Endothelial cell of umbilical vein (primary cell): ENCODE results near the gene CCDC92B. TPM values are rescaled to one million over a fixed set of nuclear protein-coding genes. Genes with fewer than 3 reads are reported as not detected.

Experiments
- BruUV-seq: library from RNA; stranded (reverse); fragments of 400-500 nt; replicated peaks from 2 replicates; lab custom pipeline; 2021; lab: Mats Ljungman, UMichigan
- CTCF ChIA-PET: fragments of 300-600, 350-600 bp; sonication (Branson Sonifier 250); formaldehyde crosslinking; loops from one replicate; lab custom pipeline; 2021; ENCODE audit warnings: antibody characterized with exemption, inconsistent platforms; lab: Charles Lee
- POLR2A ChIA-PET: fragments of 300-600, 350-600 bp; sonication (Branson Sonifier 250); formaldehyde crosslinking; loops from one replicate; lab custom pipeline; 2021; ENCODE audit warnings: antibody characterized with exemption, inconsistent platforms; lab: Charles Lee
- DNase-seq: peaks from one replicate; pipeline ENCODE4 v3.0.0-alpha.2; 2011; ENCODE audit warnings: low read depth, low spot score
- FAIRE-seq: peaks from 2 replicates; lab custom pipeline; 2011; peaks lifted over from hg19 to GRCh38; lab: Jason Lieb, UNC
- H2AFZ ChIP-seq: 2 replicates; pipeline ENCODE4 v1.6.0; 2012; ENCODE audit warnings: low read depth, low read length, control low read depth, inconsistent platforms
- H3K27ac ChIP-seq: 2 replicates; pipeline ENCODE4 v1.5.1; 2011; ENCODE audit warnings: low read depth, mild to moderate bottlenecking, control low read depth, low read length, moderate library complexity; ENCODE audit not compliant: insufficient read depth
- H3K27me3 ChIP-seq, 2 experiments: 2 replicates each; pipeline versions ENCODE4 v1.6.0 to v1.6.1; 2011; ENCODE audit warnings: low read length in 2 of 2, mixed read lengths in 1 of 2; ENCODE audit not compliant: control insufficient read depth in 2 of 2, insufficient read depth in 2 of 2
- H3K36me3 ChIP-seq, 2 experiments: 2 replicates in 1 of 2; 3 replicates in 1 of 2; pipeline ENCODE4 v1.5.1; 2011; ENCODE audit warnings: low read length in 2 of 2, mild to moderate bottlenecking in 1 of 2, moderate library complexity in 1 of 2; ENCODE audit not compliant: control insufficient read depth in 2 of 2, insufficient read depth in 2 of 2; ENCODE audit errors: extremely low read depth in 1 of 2
- H3K4me1 ChIP-seq: 3 replicates; pipeline ENCODE4 v1.5.1; 2011; ENCODE audit warnings: mild to moderate bottlenecking, low read length; ENCODE audit not compliant: control insufficient read depth, insufficient read depth; ENCODE audit errors: extremely low read depth
- H3K4me2 ChIP-seq: 2 replicates; pipeline ENCODE4 v1.6.1; 2011; ENCODE audit warnings: low read length, control low read depth, mixed read lengths; ENCODE audit not compliant: insufficient read depth
- H3K4me3 ChIP-seq, 3 experiments: fragments of 200-600 bp in 1 of 3; sonication (generic), shearing (Covaris generic) in 1 of 3; replicated peaks in 1 of 3; 2 replicates each; pipeline ENCODE4 v1.5.1; 2011 to 2016; ENCODE audit warnings: control low read depth in 3 of 3, low read length in 3 of 3, mild to moderate bottlenecking in 2 of 3, inconsistent platforms in 1 of 3, low read depth in 1 of 3, moderate library complexity in 1 of 3; ENCODE audit not compliant: insufficient read depth in 1 of 3
- H3K79me2 ChIP-seq: 2 replicates; pipeline ENCODE4 v1.6.0; 2012; ENCODE audit warnings: low read length, inconsistent platforms; ENCODE audit not compliant: control insufficient read depth, insufficient read depth
- H3K9ac ChIP-seq: replicated peaks from 2 replicates; pipeline ENCODE3; 2011; ENCODE audit warnings: low read length, control low read depth; ENCODE audit not compliant: insufficient read depth; ENCODE audit errors: extremely low read depth
- H3K9me1 ChIP-seq: replicated peaks from 3 replicates; pipeline ENCODE4 v1.6.0; 2011; ENCODE audit warnings: mild to moderate bottlenecking, low read length; ENCODE audit not compliant: control insufficient read depth, insufficient read depth; ENCODE audit errors: extremely low read depth
- H3K9me3 ChIP-seq: replicated peaks from 2 replicates; pipeline ENCODE4 v1.5.1; 2012; ENCODE audit warnings: low read length, inconsistent platforms; ENCODE audit not compliant: control insufficient read depth, insufficient read depth
- H4K20me1 ChIP-seq: replicated peaks from 2 replicates; pipeline ENCODE3; 2011; ENCODE audit warnings: mild to moderate bottlenecking, low read length; ENCODE audit not compliant: control insufficient read depth, insufficient read depth; ENCODE audit errors: extremely low read depth
- CTCF ChIP-seq, 2 donors: IDR thresholded peaks; 1 replicate in 1 of 2; 2 replicates in 1 of 2; pipeline ENCODE4 v1.5.1; 2011; ENCODE audit warnings: low read length in 2 of 2, mild to moderate bottlenecking in 2 of 2, moderate library complexity in 2 of 2, control low read depth in 1 of 2, inconsistent platforms in 1 of 2, low read depth in 1 of 2; ENCODE audit not compliant: insufficient read depth in 1 of 2; ENCODE audit errors: extremely low read depth in 1 of 2
- EZH2 ChIP-seq: IDR thresholded peaks from 2 replicates; pipeline ENCODE4 v1.6.1; 2012; ENCODE audit warnings: borderline replicate concordance, low read depth, mild to moderate bottlenecking, moderate library complexity, low read length, inconsistent platforms; ENCODE audit not compliant: severe bottlenecking
- FOS ChIP-seq: IDR thresholded peaks from 2 replicates; pipeline ENCODE4 v1.6.1; 2011; ENCODE audit warnings: mild to moderate bottlenecking, low read length, moderate library complexity, borderline replicate concordance; ENCODE audit not compliant: insufficient read depth
- GATA2 ChIP-seq: IDR thresholded peaks from 2 replicates; pipeline ENCODE4 v1.7.0; 2011; ENCODE audit warnings: low read depth, mild to moderate bottlenecking, moderate library complexity, mixed read lengths, low read length; ENCODE audit not compliant: insufficient read length, insufficient read depth
- JUN ChIP-seq: IDR thresholded peaks from 2 replicates; pipeline ENCODE4 v1.6.1; 2011; ENCODE audit warnings: borderline replicate concordance, low read depth; ENCODE audit not compliant: insufficient read length, insufficient read depth
- MAX ChIP-seq: IDR thresholded peaks from 2 replicates; pipeline ENCODE4 v1.6.1; 2011; ENCODE audit not compliant: insufficient read depth, insufficient read length
- MYC ChIP-seq: IDR thresholded peaks from one replicate; pipeline ENCODE4 v1.6.1; 2011; ENCODE audit warnings: mild to moderate bottlenecking, low read depth, low read length
- POLR2A ChIP-seq: IDR thresholded peaks from 2 replicates; pipeline ENCODE4 v1.6.1; 2012; ENCODE audit warnings: low read depth, mild to moderate bottlenecking, control low read depth, low read length
- POLR2AphosphoS5 ChIP-seq: IDR thresholded peaks from 2 replicates; pipeline ENCODE4 v1.6.1; 2012; ENCODE audit warnings: low read depth, mild to moderate bottlenecking, control low read depth, low read length, moderate library complexity; ENCODE audit not compliant: insufficient read depth
- dilution Hi-C: fragments of 300-500 bp; cut with MboI; formaldehyde crosslinking; loops from one replicate; pipeline ENCODE4 v1.15.0; 2019; ENCODE audit warnings: low sequenced_read_pairs; ENCODE audit not compliant: extremely low pct_ligation_motif_present
- intact Hi-C: fragments of 100-400 bp; cut with micrococcal nuclease; formaldehyde crosslinking; loops from one replicate; pipeline ENCODE4 v1.10.0; 2022
- polyA plus RNA-seq, 4 experiments: library from polyadenylated mRNA; depleted of rRNA in 3 of 4; stranded (reverse) in 3 of 4; unstranded in 1 of 4; fragments of >200 nt; gene quantifications; 2 replicates each; pipeline versions ENCODE4 v1.2.1 to v1.2.3, GENCODE V29; 2011 to 2012; ENCODE audit warnings: missing spikeins in 1 of 4
- total RNA-seq: library from RNA; stranded (reverse); gene quantifications from 2 replicates; pipeline ENCODE4 v1.2.3, GENCODE V29; 2021

Gene CCDC92B
- total and polyA plus RNA-seq, 2 donors (not counting 3 experiments of a cell fraction or from before 2014, with no cell fraction given), result not detected

DNA sequence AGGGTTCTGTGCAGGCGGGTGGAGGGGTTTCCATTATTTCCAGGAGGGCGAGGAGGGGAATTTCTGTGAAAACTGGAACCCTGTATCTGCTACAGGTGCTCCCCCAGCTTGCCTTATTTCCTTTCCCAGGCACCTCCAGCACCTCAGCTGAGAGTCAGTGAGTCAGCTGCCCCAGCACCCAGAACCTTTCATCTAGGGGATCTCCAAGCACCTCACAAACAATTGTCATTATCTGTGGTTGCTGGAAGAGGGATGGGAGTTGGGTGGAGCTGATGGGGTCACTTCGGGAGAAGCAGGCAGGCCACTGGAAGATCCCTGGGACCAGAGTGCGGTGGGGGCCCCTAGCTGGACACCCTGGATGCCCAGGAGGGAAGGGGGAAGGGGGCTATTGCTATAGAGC, 27.8 kb downstream of the CCDC92B start:
- DNase-seq, result no peak
- intact Hi-C loops (no loop called here), dilution Hi-C loops (no loop called here)
- no peak overlapping the region for H3K27ac ChIP-seq
- H3K9ac ChIP-seq, result no peak overlapping the region
- H2AFZ ChIP-seq, result no peak overlapping the region
- TF ChIP-seq GATA2 (no peak), MAX (no peak), FOS (no peak), POLR2A (no peak), MYC (no peak), JUN (no peak), CTCF (IDR thresholded peaks at IDR 0.05; ENCODE audit: extremely low read depth in 1 of 2, insufficient read depth in 1 of 2, low read depth in 1 of 2, low read length in 2 of 2) (no peak), POLR2AphosphoS5 (no peak), EZH2 (no peak)
- no peaks in the 10 kb centered on the region for H3K4me1 ChIP-seq
- no peaks in the 10 kb centered on the region for H3K79me2 ChIP-seq
- H3K4me2 ChIP-seq, result no peak overlapping the region
- H3K9me3 ChIP-seq, result no peaks in the 10 kb centered on the region
- no peaks in the 10 kb centered on the region for H3K36me3 ChIP-seq
- no TSS peak for BruUV-seq
- POLR2A ChIA-PET, result no interaction called here
- peaks cover 12 to 17% of the 10 kb centered on the region in 2 experiments for H3K27me3 ChIP-seq
- H3K4me3 ChIP-seq, result no peak overlapping the region
- FAIRE-seq, result no peak
- CTCF ChIA-PET, result no interaction called here
- H3K9me1 ChIP-seq, result no peaks in the 10 kb centered on the region
- no peaks in the 10 kb centered on the region for H4K20me1 ChIP-seq
